HG03196 (cell line): ENCODE results near the gene ZNF678.
"Not testable (repeated sequence)": the region's sequence is repeated elsewhere in the genome, so short reads cannot be mapped to it uniquely, and the experiment has no call there.

Experiments used
- ATAC-seq: cut with Tn5 transposase; IDR thresholded peaks from one replicate; pipeline ENCODE4 v1.9.1; 2021; ENCODE audit not compliant: unreplicated experiment

ZNF678 gene

DNA sequence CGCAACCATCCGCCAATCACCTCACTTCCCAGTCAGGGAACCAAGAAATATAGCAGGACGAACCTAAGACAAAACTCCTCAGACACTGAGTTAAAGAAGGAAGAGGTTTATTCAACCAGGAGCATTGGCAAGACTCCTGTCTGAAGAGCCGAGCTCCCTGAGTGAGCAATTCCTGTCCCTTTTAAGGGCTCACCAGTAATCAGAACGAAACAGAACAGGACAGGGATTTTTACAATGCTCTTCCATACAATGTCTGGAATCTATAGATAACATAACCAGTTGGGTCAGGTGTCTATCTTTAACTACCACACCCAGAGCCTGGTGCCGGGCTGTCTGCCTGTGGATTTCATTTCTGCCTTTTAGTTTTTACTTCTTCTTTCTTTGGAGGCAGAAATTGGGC lies 32.9 kb downstream of the ZNF678 start:
- ATAC-seq, result not testable (repeated sequence)

DNA sequence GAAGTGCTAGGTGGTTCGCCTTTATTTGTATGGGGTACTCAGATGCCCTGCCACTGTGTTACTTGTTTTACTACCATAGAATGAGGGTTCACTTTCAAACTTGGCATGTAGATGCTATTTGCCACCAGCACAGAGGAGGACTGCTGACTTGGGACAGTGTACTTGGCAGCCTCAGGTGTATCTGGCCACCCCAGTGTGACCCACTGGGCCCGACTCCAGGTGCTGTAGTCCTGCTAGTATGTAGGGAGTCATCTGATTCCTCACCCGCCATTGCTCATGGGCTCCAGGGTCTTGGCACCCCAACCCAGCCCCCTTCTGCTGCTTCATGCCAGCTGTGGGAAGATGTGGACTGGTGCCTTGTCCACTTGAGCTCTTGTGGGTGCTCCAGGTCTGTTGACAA lies 40.0 kb downstream of the ZNF678 start:
- no peak for ATAC-seq

- ATAC-seq, result no peak
Observed at GRCh38 chr1:227604446-227604845, 41.1 kb downstream of the ZNF678 start.

DNA sequence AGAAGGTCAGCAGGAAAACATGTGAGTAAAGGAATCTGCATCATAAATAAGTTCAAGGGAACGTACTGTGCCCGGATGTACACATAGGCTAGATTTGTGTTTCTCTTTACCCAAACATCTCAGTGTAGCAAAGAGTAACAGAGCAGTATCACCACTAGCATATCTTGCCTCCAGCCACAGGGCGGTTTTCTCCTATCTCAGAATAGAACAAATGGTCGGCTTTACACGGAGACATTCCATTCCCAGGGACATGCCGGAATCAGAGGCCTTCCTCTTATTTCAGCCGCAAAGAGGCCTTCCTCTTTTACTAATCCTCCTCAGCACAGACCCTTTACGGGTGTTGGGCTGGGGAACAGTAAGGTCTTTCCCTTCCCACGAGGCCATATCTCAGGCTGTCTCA lies 42.9 kb downstream of the ZNF678 start:
- not testable (repeated sequence) for ATAC-seq

GRCh38 chr1:227607336-227607898 lies 44.1 kb downstream of the ZNF678 start:
- ATAC-seq, result no peak

DNA sequence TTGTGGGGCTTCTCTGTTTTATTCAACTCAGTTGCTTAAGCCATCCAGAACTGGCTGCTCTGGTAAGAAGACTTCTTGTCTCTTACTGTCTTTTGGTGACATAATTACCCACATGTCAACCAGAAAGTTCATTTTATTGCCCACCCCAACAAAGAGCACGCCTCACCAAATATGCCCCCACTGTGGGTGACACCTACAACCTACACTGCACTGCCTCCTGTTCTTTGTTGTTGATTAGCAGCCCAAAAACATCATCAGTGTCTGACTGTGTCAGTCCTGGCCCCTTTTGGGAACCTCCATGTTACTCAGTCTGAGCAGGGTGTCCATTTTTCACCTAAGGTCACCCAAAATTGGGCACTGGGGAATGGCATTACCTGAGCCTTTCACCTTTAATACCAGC lies 49.3 kb downstream of the ZNF678 start:
- ATAC-seq, result no peak

DNA sequence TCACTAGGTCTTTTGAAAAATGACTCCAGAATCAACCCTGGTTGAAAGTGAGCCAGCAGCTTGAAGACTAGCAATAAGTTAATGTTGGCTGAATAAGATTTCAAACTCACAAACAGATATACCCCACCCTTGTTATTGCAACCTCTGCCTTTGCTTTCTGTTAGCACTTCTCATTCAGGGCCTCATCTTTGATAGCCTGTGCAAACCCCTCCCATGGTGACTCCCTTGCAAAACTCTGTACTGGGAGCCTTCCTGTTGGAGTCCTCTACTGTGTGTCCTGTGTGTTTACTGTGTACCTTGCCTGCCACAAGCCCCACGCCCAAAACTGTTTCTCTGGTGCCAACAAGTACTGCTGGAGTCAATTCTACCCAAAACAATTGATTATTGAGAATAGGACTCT lies 50.2 kb downstream of the ZNF678 start:
- ATAC-seq, result no peak

- ATAC-seq, result no peak
Observed at GRCh38 chr1:227621211-227621610, 57.9 kb downstream of the ZNF678 start.

DNA sequence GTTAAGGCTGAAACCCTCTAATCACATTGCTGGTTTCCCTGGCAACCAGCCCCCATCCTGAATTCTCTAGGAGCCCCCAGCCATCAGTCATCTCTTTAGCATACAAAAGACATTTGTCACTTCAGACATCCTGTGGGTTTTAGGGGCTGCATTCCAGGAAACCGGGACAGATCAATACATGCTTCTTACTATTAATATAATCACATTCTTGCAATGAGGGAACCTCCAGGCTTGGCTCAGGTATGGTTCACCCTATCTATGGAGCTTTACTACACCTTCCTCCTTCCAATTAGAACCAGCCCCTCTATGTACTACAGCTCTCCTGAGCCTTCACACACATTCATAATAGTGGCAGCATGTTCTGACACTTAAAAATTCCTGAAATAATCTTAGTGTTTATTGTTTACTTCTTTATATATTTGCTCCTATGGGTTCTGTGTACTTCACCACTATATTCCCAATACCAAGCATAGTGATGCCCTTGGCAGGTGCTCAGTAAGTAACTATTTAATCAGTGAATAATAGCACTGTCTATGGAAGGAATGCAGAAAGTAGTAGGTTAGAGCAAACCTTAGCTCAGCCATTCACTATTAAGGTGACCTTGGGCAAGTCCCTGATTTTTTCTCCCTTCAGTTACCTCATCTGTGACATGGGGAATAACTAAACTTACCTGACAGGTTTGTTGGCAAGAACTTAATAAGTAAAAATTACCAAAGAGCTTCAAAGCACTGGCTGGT lies 59.6 kb downstream of the ZNF678 start:
- no peak for ATAC-seq

- no peak for ATAC-seq
Observed at GRCh38 chr1:227632325-227632724, 69.0 kb downstream of the ZNF678 start.

DNA sequence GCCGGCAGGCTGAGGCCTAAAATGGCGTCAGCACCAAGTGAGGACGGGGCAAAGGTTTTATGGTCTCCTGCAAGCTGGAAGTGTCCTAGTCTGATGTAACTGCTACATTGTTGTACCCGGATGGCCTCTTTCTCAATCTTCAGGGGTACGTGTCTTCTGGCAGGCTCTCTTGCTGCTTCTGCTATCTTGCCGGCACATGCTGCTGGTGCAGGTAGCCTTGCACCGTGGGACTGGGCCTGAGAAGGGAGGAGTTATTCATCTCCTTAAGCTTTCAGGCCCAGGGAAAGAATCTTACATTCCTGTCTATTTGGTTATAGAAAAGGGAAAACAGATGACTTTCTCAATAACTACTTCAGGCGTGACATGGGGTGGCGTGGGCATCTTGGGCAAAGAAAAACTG lies 72.2 kb downstream of the ZNF678 start:
- no peak for ATAC-seq

DNA sequence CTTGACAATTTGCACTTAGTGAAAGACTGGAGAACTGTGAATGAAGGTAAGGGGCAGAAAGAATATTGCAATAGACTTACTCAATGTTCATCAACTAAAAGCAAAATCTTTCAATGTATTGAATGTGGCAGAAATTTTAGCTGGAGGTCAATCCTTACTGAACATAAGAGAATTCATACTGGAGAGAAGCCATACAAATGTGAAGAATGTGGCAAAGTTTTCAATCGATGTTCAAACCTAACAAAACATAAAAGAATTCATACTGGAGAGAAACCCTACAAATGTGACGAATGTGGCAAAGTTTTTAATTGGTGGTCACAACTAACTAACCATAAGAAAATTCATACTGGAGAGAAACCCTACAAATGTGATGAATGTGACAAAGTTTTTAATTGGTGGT lies 91.1 kb downstream of the ZNF678 start:
- no peak for ATAC-seq

DNA sequence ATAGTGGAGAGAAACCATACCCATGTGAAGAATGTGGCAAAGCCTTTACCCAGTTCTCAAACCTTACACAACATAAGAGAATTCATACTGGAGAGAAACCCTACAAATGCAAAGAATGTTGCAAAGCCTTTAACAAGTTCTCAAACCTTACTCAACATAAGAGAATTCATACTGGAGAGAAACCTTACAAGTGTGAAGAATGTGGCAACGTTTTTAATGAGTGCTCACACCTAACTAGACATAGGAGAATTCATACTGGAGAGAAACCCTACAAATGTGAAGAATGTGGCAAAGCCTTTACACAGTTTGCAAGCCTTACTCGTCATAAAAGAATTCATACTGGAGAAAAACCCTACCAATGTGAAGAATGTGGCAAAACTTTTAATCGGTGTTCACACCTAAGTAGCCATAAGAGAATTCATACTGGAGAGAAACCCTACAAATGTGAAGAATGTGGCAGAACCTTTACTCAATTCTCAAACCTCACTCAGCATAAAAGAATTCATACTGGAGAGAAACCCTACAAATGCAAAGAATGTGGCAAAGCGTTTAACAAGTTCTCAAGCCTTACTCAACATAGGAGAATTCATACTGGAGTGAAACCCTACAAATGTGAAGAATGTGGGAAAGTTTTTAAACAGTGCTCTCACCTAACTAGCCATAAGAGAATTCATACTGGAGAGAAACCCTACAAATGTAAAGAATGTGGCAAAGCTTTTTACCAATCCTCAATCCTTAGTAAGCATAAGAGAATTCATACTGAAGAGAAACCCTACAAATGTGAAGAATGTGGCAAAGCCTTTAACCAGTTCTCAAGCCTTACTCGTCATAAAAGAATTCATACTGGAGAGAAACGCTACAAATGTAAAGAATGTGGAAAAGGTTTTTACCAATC lies 91.7 kb downstream of the ZNF678 start:
- no peak for ATAC-seq

GRCh38 chr1:227661495-227661894 lies 98.1 kb downstream of the ZNF678 start:
- no peak for ATAC-seq

- ATAC-seq, result no peak
Observed at GRCh38 chr1:227662933-227663332, 99.6 kb downstream of the ZNF678 start.

DNA sequence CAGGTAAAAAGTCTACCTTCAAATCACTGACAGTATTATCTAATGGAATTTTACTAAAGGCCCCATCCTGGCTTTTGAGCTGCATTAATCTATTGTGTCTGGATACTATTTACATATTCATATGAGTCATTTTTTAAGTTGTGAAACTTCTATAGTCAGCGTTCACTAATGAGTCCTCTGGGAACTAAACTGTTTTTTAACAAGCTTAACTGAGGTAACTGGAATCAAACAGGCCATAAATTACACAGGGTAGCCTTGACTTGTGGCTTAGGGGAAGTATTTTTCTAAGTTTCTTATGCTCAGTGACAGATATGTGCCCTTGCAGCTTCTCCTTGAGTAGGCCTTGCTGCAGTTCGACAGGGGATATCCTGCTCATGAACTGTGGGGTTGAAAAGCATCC lies 102.9 kb downstream of the ZNF678 start:
- ATAC-seq, result no peak

GRCh38 chr1:227673441-227673840 lies 110.1 kb downstream of the ZNF678 start:
- no peak for ATAC-seq

- ATAC-seq, result no peak
Observed at GRCh38 chr1:227685807-227686206, 122.5 kb downstream of the ZNF678 start.

DNA sequence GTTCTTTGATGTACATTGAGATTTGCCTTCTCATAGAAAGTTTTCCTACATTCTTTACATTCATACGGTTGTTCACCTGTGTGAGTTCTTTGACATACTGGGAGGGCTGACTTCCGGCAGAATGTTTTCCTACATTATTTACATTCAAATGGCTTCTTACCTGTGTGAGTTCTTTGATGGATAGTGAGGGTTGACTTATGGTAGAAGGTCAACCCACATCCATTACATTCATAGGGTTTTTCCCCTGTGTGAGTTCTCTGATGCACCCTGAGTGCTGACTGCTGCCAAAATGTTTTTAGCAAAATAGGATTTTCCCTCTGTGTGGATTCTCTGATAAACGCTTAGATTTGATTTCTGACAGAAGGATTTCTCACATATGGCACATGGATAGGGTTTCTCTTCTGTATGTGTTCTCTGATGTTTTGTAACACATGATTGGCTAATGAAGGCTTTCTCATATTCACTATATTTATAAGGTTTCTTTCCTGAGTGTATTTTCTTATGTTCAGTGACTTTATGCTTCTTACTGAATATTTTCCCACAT lies 134.0 kb downstream of the ZNF678 start:
- no peak for ATAC-seq

DNA sequence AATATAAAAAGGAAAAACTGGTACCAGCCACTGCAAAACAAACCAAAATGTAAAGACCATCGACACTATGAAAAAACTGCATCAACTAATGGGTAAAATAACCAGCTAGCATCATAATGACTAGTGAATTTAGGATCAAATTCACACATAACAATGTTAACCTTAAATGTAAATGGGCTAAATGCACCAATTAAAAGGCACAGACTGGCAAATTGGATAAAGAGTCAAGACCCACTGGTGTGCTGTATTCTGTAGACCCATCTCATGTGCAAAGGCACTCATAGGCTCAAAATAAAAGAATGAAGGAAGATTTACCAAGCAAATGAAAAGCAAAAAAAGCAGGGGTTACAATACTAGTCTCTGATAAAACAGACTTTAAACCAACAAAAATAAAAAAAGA lies 138.3 kb downstream of the ZNF678 start:
- not testable (repeated sequence) for ATAC-seq

DNA sequence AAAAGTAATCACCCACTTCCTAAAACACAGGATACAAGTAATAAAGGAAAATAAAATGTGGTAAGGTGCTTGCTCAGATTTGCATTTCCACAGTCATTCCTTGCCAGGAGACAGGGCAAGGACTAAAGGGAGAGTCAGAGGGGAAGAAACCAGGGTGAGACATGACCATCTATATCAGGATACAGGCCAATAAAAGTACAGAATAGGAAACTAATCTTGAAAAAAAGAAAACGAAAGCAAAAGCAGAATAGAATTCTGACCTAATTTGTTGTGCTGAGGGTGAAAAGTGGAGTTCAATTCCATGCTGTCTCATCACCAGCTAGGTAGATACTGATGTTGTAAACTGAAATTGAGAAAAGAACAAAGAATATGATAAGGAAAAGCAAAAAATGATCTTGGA lies 144.5 kb downstream of the ZNF678 start:
- ATAC-seq, result no peak

DNA sequence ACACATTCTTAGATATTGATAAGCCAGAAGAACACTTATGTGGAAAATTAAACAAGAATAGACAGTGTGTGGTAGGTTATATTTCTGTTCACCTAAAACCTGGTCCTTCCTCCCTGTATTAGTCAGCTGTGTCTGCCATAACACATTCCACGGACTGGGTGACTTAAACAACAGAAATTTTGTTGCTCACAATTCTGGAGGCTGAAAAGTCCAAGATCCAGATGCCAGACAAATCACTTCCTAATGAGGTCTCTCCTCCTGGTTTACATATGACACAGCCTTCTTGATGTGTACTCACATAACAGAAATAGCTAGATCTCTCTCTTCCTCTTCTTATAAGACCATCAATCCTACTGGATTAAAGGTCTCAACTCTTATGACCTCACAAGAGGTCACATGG lies 146.1 kb downstream of the ZNF678 start:
- ATAC-seq, result no peak
